Fibroblast of the aortic adventitia (primary cell): Measurements from ENCODE around the gene MS4A15. TPM values are rescaled to one million over a fixed set of nuclear protein-coding genes. Genes with fewer than 3 reads are reported as not detected.

Experiments used
- DNase-seq: peaks from one replicate; pipeline ENCODE4 v3.0.0-alpha.2; 2010; ENCODE audit warnings: low read depth
- H3K4me3 ChIP-seq: 2 replicates; pipeline ENCODE4 v1.5.1; 2011; ENCODE audit warnings: low read depth, mild to moderate bottlenecking, control low read depth, low read length, moderate library complexity
- CTCF ChIP-seq: IDR thresholded peaks from 2 replicates; pipeline ENCODE4 v1.5.1; 2011; ENCODE audit warnings: mild to moderate bottlenecking, low read length, control low read depth, inconsistent platforms; ENCODE audit not compliant: insufficient read depth
- total RNA-seq: library from RNA; depleted of rRNA; stranded (reverse); fragments of >200 nt; gene quantifications from 2 replicates; pipeline ENCODE4 v1.2.3, GENCODE V29; 2012; ENCODE audit warnings: low replicate concordance

Gene MS4A15
- total RNA-seq, 1 donor: not detected

DNA sequence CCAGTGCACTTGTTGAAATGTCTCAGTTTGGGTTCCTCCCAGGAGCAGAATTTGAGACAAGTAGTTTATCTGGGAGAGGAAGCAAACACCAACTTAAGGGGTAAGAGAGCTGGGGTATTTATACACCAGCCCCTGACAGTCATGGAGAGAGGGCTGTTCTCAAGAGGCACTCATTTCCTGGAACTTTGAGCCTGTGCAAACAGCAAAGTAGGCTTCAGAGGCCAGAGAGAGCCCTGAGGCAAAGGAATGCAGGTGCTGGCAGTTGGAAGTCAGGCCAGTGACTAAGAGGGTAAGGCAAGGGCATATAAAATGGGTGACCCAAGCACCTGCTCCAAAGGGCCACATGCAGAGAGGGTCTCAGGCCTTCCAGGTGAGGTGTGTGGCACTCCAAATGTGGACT, 16.1 kb upstream of the MS4A15 start:
- no peak for TF ChIP-seq CTCF
- no peak overlapping the region for H3K4me3 ChIP-seq
- DNase-seq: no peak

DNA sequence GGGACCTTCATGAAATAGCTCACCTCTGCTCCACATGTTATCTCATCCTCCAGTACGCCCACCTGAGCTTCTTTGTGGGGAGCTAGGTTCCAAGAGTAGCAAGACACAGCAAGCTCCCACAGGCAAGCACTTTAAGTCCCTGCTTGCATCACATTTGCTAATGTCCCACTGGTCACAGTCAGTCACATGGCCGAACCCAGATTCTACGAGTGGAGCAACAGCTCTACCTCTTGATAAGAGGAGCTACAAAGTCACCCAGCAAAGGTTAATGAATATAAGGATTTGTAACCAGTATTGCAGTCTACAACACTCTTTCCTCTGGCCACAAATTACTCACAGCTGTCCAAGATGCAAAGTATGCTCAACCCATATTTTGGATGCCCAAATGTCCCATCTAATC, 15.2 kb upstream of the MS4A15 start:
- no peak for TF ChIP-seq CTCF
- DNase-seq: no peak
- H3K4me3 ChIP-seq: no peak overlapping the region

- DNase-seq: no peak
- no peak overlapping the region for H3K4me3 ChIP-seq
- no peak for TF ChIP-seq CTCF
Observed at GRCh38 chr11:60743058-60743457, 13.6 kb upstream of the MS4A15 start.

DNA sequence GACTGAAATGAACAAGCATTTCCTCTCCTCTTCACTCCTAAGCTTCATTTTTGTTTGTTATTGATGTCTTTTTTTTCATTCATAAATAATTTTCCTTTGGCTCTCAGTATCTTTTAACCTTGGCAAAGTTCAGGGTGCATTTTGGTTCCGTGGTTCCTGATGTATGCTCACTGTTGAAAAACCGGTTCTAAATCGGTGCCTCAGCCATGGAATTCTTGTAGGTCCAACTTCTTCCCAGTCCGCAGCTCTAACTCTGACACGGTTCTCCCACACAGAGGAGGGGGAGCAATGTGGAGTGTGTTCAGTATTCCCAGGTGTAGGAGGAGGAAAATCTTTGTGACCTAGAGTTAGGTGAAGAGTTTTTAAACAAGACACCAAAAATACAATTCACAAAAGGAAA, 12.6 kb upstream of the MS4A15 start:
- no peak for DNase-seq
- no peak for TF ChIP-seq CTCF
- no peak overlapping the region for H3K4me3 ChIP-seq

DNA sequence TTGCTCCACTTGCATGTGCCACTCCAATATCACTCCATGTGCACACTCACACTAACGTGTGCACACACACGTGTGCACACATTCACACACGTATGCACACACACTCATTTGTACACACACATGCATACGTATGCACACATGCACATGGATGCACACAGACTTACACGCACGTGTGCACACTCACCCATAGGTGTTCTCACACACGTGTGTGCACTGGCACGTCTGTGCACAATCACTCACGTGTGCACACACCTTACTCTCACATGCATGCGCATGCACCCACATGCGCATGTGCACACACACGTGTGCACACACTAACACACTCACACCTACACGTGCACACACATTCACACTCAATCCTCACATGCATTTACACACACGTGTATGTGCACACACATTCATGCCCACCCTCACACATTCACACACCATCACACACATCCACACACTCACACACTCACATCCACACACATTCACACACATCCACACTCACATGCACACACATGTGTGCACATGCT, 9.3 kb upstream of the MS4A15 start:
- no peak for TF ChIP-seq CTCF
- no peak overlapping the region for H3K4me3 ChIP-seq
- no peak for DNase-seq

DNA sequence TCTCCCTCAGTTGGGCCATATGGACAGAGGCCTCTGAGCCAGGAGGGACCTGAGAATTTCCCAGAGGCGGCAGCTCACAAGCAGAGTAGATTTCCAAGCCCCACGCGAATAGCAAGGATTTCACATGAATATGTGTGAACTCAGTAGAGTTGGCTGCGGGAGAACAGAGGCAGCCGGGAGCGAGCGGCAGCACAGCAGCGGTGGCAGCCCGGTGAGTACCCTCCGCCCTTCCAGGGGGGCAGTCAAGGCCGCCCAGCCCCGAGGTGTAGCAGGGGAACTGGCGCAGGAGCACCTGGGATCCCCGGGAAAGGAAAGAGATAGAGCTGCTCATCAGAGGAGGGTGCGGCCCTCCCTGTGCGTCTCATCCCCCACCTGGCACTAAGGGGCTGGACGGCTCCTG, 8.4 kb upstream of the MS4A15 start:
- TF ChIP-seq CTCF: no peak
- DNase-seq: no peak
- no peak overlapping the region for H3K4me3 ChIP-seq

DNA sequence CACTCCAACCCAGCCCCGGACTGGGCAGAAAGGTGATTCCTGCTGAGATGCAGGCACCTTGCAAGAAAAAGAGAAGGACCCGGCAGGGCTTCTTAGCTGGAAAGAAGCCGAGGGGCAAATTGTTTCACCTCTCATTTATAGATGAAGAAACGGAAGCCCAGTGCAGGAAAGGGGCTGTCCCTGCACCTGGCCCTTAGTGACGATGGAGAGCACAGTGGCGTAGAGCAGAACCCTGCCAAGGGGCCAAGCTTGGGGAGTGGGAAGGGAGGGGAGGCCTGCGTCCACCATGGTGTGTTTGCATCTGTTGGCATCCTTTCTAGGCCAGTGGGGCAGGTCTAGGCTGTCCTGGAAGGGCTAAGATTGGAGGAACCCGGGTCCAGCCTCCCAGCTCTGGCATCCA, 7.8 kb upstream of the MS4A15 start:
- no peak overlapping the region for H3K4me3 ChIP-seq
- DNase-seq: no peak
- TF ChIP-seq CTCF: no peak
